Endometrial microvascular endothelial cells (primary cell): ENCODE data around the gene GPC6. TPM values are rescaled to one million over a fixed set of nuclear protein-coding genes. Genes with fewer than 3 reads are reported as not detected.
"Not testable (repeated sequence)": the region's sequence is repeated elsewhere in the genome, so short reads cannot be mapped to it uniquely, and the experiment has no call there.

ENCODE experiments used
- in situ Hi-C: cut with HindIII; loops from 2 replicates; pipeline ENCODE4 v1.10.0; 2017; ENCODE audit warnings: low sequenced_read_pairs, low pct_unique_long_range_greater_than_20kb; ENCODE audit errors: inconsistent ontology term
- total RNA-seq: library from RNA; depleted of rRNA; stranded (reverse); fragments of >200 nt; gene quantifications from one replicate; pipeline ENCODE4 v1.2.3, GENCODE V29; 2015; ENCODE audit errors: inconsistent ontology term

GPC6 gene
- total RNA-seq, result 0.46 TPM

- in situ Hi-C loops, result no loop called here
Measured at GRCh38 chr13:93226623-93227279, at the start of gene GPC6. Gene GPC6 (plus strand): TSS chr13:93226807.

GRCh38 chr13:93180356-93180969, 46.1 kb upstream of the GPC6 start:
- in situ Hi-C loops, result no loop called here

- in situ Hi-C loops, result no loop called here
Measured at GRCh38 chr13:93182406-93182805, 44.2 kb upstream of the GPC6 start.

- in situ Hi-C loops, result no loop called here
Measured at GRCh38 chr13:93183302-93183701, 43.3 kb upstream of the GPC6 start.

- in situ Hi-C loops, result no loop called here
Measured at GRCh38 chr13:93190006-93190405, 36.6 kb upstream of the GPC6 start.

- in situ Hi-C loops, result no loop called here
Measured at GRCh38 chr13:93193682-93194081, 32.9 kb upstream of the GPC6 start.

- in situ Hi-C loops, result no loop called here
Measured at GRCh38 chr13:93199856-93200255, 26.8 kb upstream of the GPC6 start.

- in situ Hi-C loops, result no loop called here
Measured at GRCh38 chr13:93200626-93201025, 26.0 kb upstream of the GPC6 start.

GRCh38 chr13:93201992-93202558, 24.5 kb upstream of the GPC6 start:
- in situ Hi-C loops, result no loop called here

- in situ Hi-C loops, result not testable (repeated sequence)
Measured at GRCh38 chr13:93206778-93207392, 19.7 kb upstream of the GPC6 start.

- in situ Hi-C loops, result no loop called here
Measured at GRCh38 chr13:93216122-93216521, 10.5 kb upstream of the GPC6 start.

- in situ Hi-C loops, result no loop called here
Measured at GRCh38 chr13:93217721-93218261, 8.8 kb upstream of the GPC6 start.

- in situ Hi-C loops, result no loop called here
Measured at GRCh38 chr13:93218583-93218982, 8.0 kb upstream of the GPC6 start.

GRCh38 chr13:93220073-93220472, 6.5 kb upstream of the GPC6 start:
- in situ Hi-C loops, result no loop called here

GRCh38 chr13:93222976-93223375, 3.6 kb upstream of the GPC6 start:
- in situ Hi-C loops, result no loop called here

GRCh38 chr13:93224535-93224934, 2.1 kb upstream of the GPC6 start:
- in situ Hi-C loops, result no loop called here

- in situ Hi-C loops, result no loop called here
Measured at GRCh38 chr13:93225610-93226009, 997 bp upstream of the GPC6 start.

GRCh38 chr13:93226065-93226622, 463 bp upstream of the GPC6 start:
- in situ Hi-C loops, result no loop called here

GRCh38 chr13:93227280-93227877, 772 bp downstream of the GPC6 start:
- in situ Hi-C loops, result no loop called here
